GM06990 (cell line): ENCODE data around the gene KCNJ10.

Experiments used
- DNase-seq: peaks from one replicate; pipeline ENCODE4 v3.0.0-alpha.2; 2011; ENCODE audit not compliant: insufficient read length; ENCODE audit errors: extremely low read depth
- H3K27me3 ChIP-seq: replicated peaks from 2 replicates; pipeline ENCODE4 v1.6.0; 2011; ENCODE audit warnings: low read length; ENCODE audit not compliant: control insufficient read depth, insufficient read depth
- H3K36me3 ChIP-seq: 2 replicates; pipeline ENCODE4 v1.5.1; 2011; ENCODE audit warnings: low read length; ENCODE audit not compliant: control insufficient read depth, insufficient read depth
- H3K4me3 ChIP-seq: replicated peaks from 2 replicates; pipeline ENCODE4 v1.5.1; 2011; ENCODE audit warnings: low read depth, mild to moderate bottlenecking, control low read depth, low read length
- CTCF ChIP-seq: IDR thresholded peaks from 2 replicates; pipeline ENCODE4 v1.5.1; 2011; ENCODE audit warnings: low read length, control low read depth, mild to moderate bottlenecking, inconsistent platforms; ENCODE audit not compliant: insufficient read depth, poor library complexity, severe bottlenecking

The KCNJ10 gene

DNA sequence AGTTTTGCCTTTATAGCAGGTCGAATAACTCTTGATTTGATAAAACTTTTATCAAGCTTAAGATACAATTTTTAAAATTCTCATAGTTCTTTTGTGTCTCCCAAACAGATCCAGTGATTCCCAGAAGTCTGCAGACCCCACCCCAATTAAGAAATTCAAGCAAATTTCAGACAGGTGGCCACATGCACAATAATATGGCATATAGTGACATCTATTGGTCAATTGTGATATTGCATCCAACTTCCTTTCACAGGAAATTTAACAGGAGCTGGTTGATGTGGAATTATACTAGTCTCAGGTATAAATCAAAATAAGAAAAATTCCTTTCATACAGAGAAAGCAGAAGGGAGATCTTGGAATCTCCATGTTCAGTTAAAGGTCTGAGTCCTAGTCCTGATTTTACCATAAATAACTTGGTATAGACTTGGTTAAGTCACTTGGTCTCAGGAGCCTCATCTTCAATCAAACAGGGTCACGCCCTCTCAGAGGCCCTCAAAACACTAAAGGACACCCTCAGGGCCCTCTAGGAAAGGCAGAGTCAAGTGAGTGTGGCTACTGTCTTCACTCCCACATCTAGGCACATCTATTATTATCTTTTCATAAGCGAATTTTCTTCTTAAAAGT is 62.3 kb downstream of the KCNJ10 start:
- H3K4me3 ChIP-seq = no peak overlapping the region
- no peaks in the 10 kb centered on the region for H3K36me3 ChIP-seq
- TF ChIP-seq CTCF = peak; percentile 56
- peaks cover 1% of the 10 kb centered on the region; the same call in 1 of the 2 replicates for H3K27me3 ChIP-seq
- DNase-seq = no peak

- H3K27me3 ChIP-seq = peaks cover 1% of the 10 kb centered on the region
- TF ChIP-seq CTCF = peak; percentile 97
- peak; percentile 16 for DNase-seq
Measured at GRCh38 chr1:160006312-160006940, 63.5 kb downstream of the KCNJ10 start.

GRCh38 chr1:160005070-160005469 is 64.9 kb downstream of the KCNJ10 start:
- TF ChIP-seq CTCF = no peak
- no peak for DNase-seq
- Histone ChIP-seq H3K36me3 (no peaks in the 10 kb centered on the region), H3K4me3 (no peak overlapping the region), H3K27me3 (no peaks in the 10 kb centered on the region; the same call in 1 of the 2 replicates)

More at GRCh38 chr1:160006312-160006940, 63.5 kb downstream of the KCNJ10 start:
- Histone ChIP-seq H3K36me3 (no peaks in the 10 kb centered on the region), H3K4me3 (no peak overlapping the region)

DNA sequence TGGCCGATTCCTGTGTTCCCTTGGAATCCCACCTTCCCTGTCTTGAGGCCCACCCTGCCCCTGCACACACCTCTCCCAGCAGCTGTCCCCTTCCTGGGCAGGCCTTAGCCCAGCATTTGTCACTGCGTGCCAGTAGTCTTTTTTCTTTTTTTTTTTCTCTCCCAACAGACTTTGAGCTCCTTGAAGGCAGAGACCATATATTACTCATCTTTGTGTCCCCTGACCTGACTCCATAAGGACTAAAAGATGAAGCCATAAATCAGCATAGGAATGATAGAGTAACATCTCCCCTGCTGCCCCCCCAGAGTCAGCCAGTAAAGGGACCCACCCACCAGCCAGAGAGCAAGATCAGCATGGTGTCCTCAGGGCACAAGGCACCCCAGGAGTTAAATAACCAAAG is 65.5 kb downstream of the KCNJ10 start:
- DNase-seq = no peak
- no peak for TF ChIP-seq CTCF
- H3K27me3 ChIP-seq = no peaks in the 10 kb centered on the region; the same call in 1 of the 2 replicates
- H3K4me3 ChIP-seq = no peak overlapping the region
- H3K36me3 ChIP-seq = no peaks in the 10 kb centered on the region

DNA sequence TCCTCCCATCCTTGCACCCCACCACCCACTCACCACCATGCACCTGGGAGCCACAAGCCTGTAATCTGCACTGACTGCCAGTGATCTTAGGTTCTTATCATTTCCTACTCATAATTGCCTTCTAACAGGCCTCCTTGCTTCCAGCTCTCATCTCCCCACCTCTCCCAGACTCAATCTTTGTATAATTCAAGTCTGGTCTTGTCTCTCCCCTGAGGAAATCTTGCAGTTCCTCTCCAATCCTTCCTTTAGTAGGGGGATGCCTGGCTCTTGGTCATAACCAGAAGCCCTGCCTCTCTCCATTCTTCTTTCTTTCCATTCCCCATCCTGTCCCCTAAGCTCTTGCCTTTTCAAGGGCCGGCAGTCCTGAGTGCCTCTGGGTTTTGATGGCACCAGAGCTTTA is 66.0 kb downstream of the KCNJ10 start:
- H3K36me3 ChIP-seq = no peaks in the 10 kb centered on the region
- TF ChIP-seq CTCF = no peak
- H3K4me3 ChIP-seq = no peak overlapping the region
- no peaks in the 10 kb centered on the region; the same call in 1 of the 2 replicates for H3K27me3 ChIP-seq
- DNase-seq = no peak
